ENCODE results near the gene PIN1.
A peak's percentile ranks its signal among the peaks of the same experiment; 100 is the strongest.

PIN1 gene

GRCh38 chr19:9857076-9857721, 22.1 kb downstream of the PIN1 start:
- no peak for DNase-seq (ENCODE audit: low spot score)

- DNase-seq (ENCODE audit: low spot score) = peak; percentile 51
Measured at GRCh38 chr19:9857920-9858746, 23.0 kb downstream of the PIN1 start.

DNA sequence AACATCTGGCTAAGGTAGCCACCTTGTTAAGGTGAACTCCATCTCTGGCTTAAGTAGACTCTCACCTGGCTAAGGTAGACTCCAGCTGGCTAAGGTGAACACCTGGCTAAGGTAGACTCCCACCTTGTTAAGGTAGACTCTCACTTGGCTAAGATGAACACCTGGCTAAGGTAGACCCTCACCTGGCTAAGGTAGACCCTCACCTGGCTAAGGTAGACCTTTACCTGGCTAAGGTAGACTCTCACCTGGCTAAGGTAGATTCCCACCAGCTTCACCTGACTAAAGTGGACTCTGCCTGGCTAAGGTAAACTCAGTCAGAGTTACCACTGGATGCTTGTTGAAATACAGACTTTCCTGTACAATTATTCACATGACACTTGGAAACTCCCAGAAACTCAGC, 23.6 kb downstream of the PIN1 start:
- DNase-seq (ENCODE audit: low spot score) = no peak

DNA sequence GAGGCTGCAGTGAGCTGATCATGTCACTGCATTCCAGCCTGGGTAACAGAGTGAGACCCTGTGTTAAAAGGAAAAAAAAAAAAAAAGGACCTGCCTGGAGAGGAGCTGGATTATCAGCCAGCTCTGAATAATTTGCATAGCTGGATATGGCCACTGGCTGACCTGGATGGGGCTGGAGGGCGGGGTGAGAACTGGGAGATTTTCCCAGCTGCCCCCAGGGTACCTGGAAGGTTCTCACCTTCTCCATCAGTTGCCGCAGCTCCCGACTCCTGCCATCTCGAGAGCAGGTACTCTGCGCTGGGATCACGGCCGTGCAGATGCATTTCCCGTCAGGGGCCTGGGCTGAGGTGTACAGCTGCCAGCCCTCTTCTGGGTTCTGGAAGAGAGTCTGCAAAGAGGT, 25.3 kb downstream of the PIN1 start:
- no peak for DNase-seq (ENCODE audit: low spot score)

DNA sequence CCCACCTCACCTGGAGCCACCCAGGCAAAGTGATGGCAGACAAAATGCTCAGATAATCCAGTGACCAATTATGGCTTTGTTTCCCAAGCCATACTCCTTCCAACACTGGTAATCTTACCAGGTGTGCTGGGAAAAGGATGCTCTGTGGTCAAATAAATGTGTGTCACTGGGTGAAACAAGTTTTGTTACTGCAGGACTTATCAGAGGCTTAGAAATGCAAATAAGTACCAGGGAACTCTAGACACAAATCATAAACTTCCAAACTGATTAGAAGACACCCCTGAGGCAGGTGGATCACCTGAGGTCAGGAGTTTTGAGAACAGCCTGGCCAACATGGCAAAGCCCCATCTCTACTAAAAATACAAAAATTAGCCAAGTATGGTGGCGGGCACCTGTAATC, 26.4 kb downstream of the PIN1 start:
- no peak for DNase-seq (ENCODE audit: low spot score)

DNA sequence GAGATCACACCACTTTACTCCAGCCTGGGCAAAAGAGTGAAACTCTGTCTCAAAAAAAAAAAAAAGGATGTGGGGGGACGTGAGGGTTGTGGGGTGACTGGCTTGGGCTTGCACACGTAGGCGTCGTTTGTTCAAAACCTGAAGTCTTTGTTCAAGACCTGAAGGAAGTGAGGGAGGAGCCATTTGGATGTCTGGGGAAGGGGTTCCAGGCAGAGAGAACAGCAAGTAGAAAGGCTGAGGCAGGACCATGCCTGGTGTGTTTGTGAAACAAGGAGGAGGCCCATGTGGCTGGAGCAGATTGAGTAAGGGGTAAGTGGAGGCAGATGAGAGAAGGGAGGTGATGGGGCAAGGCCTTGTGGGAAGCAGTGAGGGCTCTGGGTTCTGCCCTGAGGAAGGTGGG, 27.8 kb downstream of the PIN1 start:
- DNase-seq (ENCODE audit: low spot score) = no peak

- DNase-seq (ENCODE audit: low spot score) = peak; percentile 12
Measured at GRCh38 chr19:9863759-9864158, 28.6 kb downstream of the PIN1 start.

DNA sequence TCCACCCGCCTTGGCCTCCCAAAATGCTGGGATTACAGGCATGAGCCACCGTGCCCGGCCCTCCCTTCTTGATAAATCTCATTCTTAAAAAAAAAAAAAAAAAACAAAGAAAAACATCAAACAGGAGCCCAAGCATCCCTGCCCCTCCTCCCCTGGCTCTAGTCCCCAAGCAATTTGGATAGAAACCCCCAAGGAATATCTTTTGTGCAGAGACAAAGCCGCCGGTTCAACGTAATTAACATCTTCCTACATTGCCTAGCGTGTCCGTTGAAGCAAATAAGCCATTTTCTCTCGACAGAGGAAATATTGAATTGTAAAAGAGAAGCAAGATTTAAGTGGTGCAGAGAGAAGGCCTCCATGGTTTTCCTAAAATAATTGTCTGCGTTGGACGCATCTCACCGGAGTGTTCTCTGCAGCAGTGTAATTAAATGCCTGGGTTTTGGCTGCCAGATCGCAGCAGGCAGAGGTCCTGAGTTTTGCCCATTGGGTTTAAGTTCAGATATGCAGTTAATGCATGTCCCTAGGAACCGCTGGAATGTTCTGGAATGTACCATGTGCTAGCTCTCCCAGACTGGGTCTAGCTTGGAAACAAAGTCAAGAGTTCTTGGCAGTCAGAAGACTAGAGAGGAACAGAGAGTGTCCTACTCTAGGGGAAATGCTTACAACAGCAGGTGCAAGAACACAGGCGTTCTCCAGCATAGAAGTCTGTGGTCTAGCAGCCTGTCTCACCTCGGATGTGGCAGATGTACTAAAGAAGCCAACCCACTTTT, 30.8 kb downstream of the PIN1 start:
- peak; percentile 52 for DNase-seq (ENCODE audit: low spot score)

DNA sequence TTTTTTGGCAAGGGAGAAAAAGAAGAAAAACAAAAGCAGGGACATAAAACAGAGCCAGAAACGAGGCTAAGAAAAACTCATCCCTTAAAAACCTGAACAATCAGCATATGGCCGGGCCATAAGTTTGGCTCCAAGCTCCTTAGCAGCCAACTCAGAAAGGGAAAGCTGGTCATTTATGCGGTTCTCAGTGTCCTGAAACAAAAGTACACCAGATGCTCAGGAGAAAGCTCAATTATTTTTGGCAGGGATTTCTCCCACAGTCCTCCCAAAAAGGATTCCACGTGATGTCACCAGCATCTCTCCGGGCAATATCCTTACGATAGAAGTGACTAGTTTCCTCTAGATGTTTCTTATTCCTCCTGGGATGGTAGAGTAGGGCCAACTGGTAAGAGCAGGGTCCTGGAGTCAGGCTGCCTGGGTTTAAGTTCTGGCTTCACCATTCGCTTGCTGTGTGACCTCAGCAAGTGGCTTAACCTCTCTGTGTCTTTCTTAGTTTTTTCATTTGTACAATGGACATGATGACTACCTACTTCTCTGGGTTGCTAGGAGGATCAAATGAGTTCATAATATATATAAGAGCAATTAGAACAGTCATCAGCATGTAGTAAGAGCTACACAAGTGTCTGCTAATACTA, 34.0 kb downstream of the PIN1 start:
- no peak for DNase-seq (ENCODE audit: low spot score)

GRCh38 chr19:9871626-9872338, 36.7 kb downstream of the PIN1 start:
- DNase-seq (ENCODE audit: low spot score) = no peak

- no peak for DNase-seq (ENCODE audit: low spot score)
Measured at GRCh38 chr19:9872618-9873242, 37.6 kb downstream of the PIN1 start.

DNA sequence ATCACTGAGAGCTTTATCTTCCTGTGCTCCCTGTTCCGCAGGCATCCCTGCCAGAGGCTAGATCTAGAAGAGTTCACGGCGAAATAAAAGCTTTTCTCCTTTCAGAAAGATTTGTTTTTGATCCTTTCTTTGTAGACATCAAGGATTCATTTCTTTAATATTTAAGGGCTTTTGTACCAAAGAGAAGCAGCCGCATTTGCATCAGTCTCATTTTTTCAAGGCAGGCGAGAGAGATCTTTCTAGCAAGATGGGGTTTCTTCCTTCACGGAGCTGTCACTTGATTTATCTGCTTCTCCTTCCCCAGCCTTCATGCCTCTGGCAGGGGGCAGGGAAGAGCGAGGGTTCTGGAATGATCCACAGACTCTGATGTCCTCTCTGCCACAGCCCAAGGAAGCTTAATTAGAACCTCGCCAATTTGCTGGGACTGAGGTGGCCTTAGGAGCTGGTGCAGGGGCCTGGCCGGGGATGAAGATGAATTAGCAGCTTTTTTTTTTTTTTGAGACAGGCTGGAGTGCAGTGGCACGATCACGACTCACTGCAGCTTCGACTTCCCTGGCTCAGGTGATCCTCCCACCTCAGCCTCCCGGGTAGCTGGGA, 40.0 kb downstream of the PIN1 start:
- DNase-seq (ENCODE audit: low spot score) = no peak

- no peak for DNase-seq (ENCODE audit: low spot score)
Measured at GRCh38 chr19:9875796-9876195, 40.7 kb downstream of the PIN1 start.

DNA sequence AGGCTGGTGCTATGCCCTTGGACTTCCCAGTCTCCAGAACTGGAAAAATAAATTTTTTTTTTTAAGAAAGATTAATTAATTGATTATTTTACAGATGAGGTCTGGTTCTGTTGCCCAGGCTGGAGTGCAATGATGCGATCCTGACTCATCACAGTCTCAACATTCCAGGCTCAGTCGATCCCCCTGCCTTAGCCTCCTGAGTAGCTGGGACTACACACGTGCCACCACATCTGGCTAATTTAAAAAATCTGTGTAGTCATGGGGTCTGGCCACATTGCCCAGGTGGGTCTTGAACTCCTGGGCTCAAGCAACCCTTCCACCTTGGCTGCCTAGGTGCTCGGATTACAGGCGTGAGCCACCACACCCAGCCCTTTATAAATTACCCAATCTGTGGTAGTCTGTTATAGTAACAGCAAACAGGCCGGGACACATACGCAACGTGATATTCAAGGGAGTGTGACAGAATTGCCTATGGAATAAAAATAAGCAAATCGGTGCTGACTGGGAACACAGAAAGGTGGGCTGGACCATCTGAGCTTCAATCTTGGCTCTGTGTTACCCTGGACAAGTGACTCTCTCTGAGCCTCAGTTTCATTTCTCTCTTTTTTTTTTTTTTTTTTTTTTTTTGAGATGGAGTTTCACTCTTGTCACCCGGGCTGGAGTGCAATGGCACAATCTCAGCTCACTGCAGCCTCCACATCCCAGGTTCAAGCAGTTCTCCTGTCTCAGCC, 42.8 kb downstream of the PIN1 start:
- DNase-seq (ENCODE audit: low spot score) = no peak

- DNase-seq (ENCODE audit: low spot score) = no peak
Measured at GRCh38 chr19:9878511-9879196, 43.5 kb downstream of the PIN1 start.

DNA sequence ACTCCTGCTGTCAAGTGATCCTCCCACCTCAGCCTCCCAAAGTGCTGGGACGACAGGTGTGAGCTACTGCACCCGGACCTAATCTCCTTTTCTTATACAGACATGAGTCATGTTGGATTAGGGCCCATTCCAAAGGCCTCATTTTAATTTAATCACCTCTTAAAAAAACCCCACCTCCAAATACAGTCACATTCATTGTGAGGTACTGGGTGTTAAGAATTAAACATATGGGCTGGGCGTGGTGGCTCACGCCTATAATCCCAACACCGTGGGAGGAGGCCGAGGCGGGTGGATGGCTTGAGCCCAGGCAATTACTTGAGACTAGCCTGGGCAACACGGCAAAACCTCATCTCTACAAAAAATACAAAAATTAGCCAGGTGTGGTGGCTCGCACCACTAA, 46.6 kb downstream of the PIN1 start:
- DNase-seq (ENCODE audit: low spot score) = no peak

- no peak for DNase-seq (ENCODE audit: low spot score)
Measured at GRCh38 chr19:9883231-9883758, 48.2 kb downstream of the PIN1 start.

DNA sequence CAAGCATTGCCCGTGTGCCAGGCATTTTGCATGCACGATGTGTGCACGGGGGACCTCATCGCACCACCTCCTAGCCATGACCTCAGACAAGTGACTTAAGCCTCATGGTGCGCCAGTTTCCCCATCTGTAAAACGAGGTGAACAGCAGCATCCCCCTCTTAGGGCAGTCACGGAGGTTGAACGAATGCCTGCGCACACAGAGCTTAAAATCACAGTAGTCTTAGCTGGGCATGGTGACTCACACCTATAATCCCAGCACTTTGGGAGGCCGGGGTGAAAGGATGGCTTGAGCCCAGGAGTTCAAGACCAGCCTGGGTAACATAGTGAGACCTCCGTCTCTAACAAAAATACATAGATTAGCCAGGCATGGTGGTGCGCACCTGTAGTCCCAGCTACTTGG, 48.6 kb downstream of the PIN1 start:
- no peak for DNase-seq (ENCODE audit: low spot score)

GRCh38 chr19:9885077-9885552, 50.0 kb downstream of the PIN1 start:
- DNase-seq (ENCODE audit: low spot score) = no peak

Data from CD4-positive, alpha-beta T cell treated with Interleukin-2 at 100 ng/mL for 4 hours (primary cell).